DOHH2 (cell line): Measurements from ENCODE around the gene ELAVL4.

Source experiments
- EZH2phosphoT487 ChIP-seq: fragments of 200-600 bp; sonication (generic); IDR thresholded peaks from 2 replicates; pipeline ENCODE4 v1.6.1; 2017; ENCODE audit warnings: borderline replicate concordance, mild to moderate bottlenecking, antibody characterized with exemption, low read length, moderate library complexity, mixed read lengths
- TF ChIP-seq, protein P1 (sequence below): fragments of 200-600 bp; sonication (generic); IDR thresholded peaks from one replicate; pipeline ENCODE4 v1.5.1; 2014; ENCODE audit warnings: antibody characterized with exemption, mild to moderate bottlenecking, low read depth, low read length; ENCODE audit not compliant: poor library complexity, severe bottlenecking

GRCh38 chr1:50174101-50174500 lies 65.4 kb downstream of the ELAVL4 start:
- TF ChIP-seq, protein P1, sequence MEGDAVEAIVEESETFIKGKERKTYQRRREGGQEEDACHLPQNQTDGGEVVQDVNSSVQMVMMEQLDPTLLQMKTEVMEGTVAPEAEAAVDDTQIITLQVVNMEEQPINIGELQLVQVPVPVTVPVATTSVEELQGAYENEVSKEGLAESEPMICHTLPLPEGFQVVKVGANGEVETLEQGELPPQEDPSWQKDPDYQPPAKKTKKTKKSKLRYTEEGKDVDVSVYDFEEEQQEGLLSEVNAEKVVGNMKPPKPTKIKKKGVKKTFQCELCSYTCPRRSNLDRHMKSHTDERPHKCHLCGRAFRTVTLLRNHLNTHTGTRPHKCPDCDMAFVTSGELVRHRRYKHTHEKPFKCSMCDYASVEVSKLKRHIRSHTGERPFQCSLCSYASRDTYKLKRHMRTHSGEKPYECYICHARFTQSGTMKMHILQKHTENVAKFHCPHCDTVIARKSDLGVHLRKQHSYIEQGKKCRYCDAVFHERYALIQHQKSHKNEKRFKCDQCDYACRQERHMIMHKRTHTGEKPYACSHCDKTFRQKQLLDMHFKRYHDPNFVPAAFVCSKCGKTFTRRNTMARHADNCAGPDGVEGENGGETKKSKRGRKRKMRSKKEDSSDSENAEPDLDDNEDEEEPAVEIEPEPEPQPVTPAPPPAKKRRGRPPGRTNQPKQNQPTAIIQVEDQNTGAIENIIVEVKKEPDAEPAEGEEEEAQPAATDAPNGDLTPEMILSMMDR: no peak
- no peak for TF ChIP-seq EZH2phosphoT487
